Dendritic cell treated with granulocyte-macrophage colony-stimulating factor and Interleukin-4, amounts not matched to agents 40 ng/mL and 50 ng/mL, for 4 days (primary cell): ENCODE data around the gene FGA.

Source experiments
- H3K27ac Mint-ChIP-seq: one replicate; pipeline ENCODE4 v1.8.0; 2022; ENCODE audit warnings: mild to moderate bottlenecking, mixed read lengths
- H3K27me3 Mint-ChIP-seq: one replicate; pipeline ENCODE4 v1.8.0; 2022; ENCODE audit warnings: mild to moderate bottlenecking, mixed read lengths
- H3K36me3 Mint-ChIP-seq: one replicate; pipeline ENCODE4 v1.8.0; 2022; ENCODE audit warnings: low read depth, mixed read lengths
- H3K4me1 Mint-ChIP-seq: one replicate; pipeline ENCODE4 v1.8.0; 2022; ENCODE audit warnings: low read depth, mixed read lengths
- H3K4me3 Mint-ChIP-seq: one replicate; pipeline ENCODE4 v1.8.0; 2022; ENCODE audit warnings: mild to moderate bottlenecking, moderate library complexity, mixed read lengths
- H3K9me3 Mint-ChIP-seq: one replicate; pipeline ENCODE4 v1.8.0; 2022; ENCODE audit warnings: mixed read lengths
- intact Hi-C: fragments of 100-400 bp; cut with micrococcal nuclease; formaldehyde crosslinking; loops from one replicate; pipeline ENCODE4 v1.15.0; 2022

The FGA gene

DNA sequence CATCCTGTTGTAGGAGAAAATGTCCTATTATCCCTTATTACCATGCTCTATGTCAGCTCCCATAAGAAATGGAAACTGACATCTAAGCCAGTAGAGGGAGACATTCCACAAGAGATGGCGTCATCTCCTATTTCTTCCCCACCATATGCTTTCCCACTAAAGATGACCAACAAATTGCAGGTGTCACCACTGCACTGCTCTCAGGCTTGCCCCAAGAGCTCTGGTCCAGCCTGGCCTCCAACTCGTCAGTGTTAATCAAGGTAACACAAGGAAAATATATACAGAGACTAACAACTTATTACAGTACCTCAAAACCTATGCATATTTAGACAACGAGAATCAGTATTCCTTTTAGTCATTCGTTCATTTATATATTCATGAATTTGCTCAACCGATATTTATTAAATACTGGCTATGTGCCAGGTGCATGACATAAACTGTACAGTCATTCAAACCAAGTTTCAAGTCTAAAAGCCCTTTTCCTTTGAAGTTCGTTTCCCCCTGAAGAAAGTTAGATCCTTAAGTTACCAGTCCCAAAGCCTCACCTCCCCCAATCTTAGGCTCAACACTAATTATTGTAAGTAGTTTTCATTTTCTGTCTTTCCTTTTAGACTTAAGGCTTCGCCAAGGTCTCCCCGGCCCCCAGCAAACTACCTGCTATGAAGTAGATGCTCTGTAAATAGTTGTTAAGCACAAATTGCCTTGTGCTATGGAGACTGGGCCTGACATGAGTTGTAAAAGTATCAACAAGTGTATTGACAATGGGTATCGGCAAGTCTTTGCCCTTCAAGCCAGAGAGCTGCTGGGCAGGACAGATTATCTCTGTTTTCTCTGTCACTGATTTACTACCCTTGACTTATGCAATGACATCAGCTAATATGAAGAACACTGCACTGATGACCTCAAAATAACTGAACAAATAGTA, 30.8 kb downstream of the FGA start:
- no peak overlapping the region for H3K4me3 Mint-ChIP-seq
- intact Hi-C loops, result loop anchor here (10.0 kb wide), 2 partner anchors 215 to 1225 kb away; no protein-coding TSS in a partner anchor
- H3K27ac Mint-ChIP-seq, result no peak overlapping the region
- H3K9me3 Mint-ChIP-seq, result peaks cover 9% of the 10 kb centered on the region
- no peaks in the 10 kb centered on the region for H3K36me3 Mint-ChIP-seq
- no peaks in the 10 kb centered on the region for H3K27me3 Mint-ChIP-seq
- no peaks in the 10 kb centered on the region for H3K4me1 Mint-ChIP-seq

DNA sequence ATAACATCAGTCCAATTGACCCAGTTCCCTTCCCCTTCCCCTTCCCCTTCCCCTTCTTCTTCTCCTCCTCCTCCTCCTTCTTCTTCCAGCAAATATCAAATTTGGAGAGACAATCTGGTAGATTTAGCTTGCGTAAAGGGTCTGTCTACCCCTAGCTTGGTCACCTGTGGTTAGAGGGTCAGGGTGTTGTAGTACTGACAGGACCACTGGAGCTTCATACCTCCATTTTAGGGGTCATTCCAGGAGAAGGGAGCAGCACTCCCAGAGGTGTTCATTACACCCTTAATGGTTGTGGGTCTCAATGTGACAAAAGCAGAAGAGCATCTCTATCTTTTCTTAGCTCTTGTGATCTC, 31.4 kb downstream of the FGA start:
- no peaks in the 10 kb centered on the region for H3K36me3 Mint-ChIP-seq
- no peak overlapping the region for H3K4me3 Mint-ChIP-seq
- H3K27ac Mint-ChIP-seq, result no peak overlapping the region
- H3K4me1 Mint-ChIP-seq, result no peaks in the 10 kb centered on the region
- intact Hi-C loops, result loop anchor here (10.0 kb wide), 2 partner anchors 216 to 1226 kb away; no protein-coding TSS in a partner anchor
- peaks cover 9% of the 10 kb centered on the region for H3K9me3 Mint-ChIP-seq
- no peaks in the 10 kb centered on the region for H3K27me3 Mint-ChIP-seq

DNA sequence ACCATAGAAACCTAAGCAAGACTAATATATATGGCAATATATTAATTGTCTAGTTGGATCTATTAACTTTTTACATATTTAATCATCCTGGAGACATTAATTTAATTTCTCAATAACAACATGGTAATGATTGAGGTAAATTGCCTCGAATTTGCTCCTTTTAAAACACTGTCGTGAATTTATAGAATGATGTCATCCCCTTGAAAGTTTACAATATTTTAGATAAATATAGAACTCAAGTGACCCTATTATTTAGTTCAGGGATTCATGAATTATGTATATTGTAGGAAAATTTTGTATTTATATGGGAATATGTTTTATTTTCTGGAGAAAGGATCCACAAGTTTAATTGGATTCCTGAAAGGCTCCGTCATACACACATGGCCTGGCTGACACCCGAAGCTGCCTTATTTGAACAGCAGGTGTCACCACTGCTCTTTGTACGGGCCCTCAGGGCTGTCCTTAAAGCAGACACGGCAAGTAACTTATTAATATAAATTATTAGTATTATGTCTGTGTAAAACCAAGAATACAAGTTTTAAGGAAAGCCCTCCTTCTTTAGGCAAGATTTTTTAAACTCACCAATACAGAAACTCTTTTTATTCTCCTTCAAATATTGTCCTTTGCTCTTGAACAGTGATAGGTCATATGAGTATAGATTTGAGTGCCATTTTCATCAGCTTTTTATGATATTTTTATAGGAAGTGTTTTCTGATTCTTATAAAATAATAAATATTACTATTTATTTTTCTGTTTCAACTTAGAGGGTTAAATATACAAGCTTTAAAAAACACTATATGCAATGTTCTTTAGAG, 38.5 kb downstream of the FGA start:
- peaks cover 21% of the 10 kb centered on the region for H3K36me3 Mint-ChIP-seq
- H3K27me3 Mint-ChIP-seq, result no peaks in the 10 kb centered on the region
- peaks cover 14% of the 10 kb centered on the region for H3K4me1 Mint-ChIP-seq
- no peak overlapping the region for H3K27ac Mint-ChIP-seq
- H3K4me3 Mint-ChIP-seq, result no peak overlapping the region
- H3K9me3 Mint-ChIP-seq, result peaks cover 2% of the 10 kb centered on the region
- intact Hi-C loops, result loop anchor here (2.0 to 10.0 kb wide), 4 partner anchors 223 to 1233 kb away; no protein-coding TSS in a partner anchor

DNA sequence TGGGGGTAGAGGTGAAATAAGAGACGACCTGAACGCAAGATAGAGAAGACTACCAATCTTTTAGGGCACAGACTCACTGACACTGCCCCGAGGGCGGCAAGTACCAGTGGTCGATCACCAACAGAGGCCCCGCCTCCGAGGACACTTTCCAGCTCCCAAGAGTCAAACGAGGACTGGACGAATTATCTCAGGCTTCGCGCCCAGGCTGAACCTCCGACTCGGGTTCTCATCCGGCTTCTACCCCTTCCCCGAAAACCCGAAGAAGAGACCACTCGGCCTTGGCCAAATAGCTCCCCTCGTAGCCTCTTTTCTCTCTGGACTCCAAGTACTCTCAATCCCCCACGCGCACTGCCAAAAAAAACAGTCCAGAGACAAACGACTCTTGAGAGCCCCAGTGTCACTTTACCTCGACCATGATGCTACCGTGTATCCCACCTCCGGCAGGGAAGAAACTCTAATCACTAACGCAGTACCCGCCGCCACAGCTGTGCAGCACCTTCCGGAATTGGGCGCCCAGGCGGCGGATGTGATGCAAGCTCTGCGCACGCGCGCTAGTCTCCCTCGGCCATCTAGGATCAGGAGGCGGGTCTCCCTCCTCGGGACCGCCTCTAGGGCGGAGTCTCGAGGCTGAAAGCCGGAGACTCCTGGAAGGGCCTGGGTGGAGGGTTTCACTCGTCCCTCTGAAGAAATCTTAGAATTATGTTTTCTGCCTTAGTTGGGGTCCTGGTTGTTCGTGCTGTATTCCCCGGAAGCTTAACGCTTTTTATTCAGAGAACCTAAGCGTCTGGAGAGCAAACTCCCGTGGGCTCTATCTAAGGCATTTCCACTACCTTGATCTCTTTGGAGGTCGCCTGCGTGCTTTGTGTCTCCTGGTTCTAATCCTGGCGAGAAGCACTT, 40.4 kb downstream of the FGA start, which contains the start of gene PLRG1:
PLRG1 (minus strand) TSS at position 507 of the 897 bp plus-strand sequence; CDS start at position 415, 92 bp downstream.
- H3K36me3 Mint-ChIP-seq, result peaks cover 32% of the 10 kb centered on the region
- intact Hi-C loops, result loop anchor here (1.0 to 10.0 kb wide), 4 partner anchors 68 to 1235 kb away; no protein-coding TSS in a partner anchor
- H3K4me1 Mint-ChIP-seq, result peaks cover 14% of the 10 kb centered on the region
- H3K9me3 Mint-ChIP-seq, result no peaks in the 10 kb centered on the region
- H3K4me3 Mint-ChIP-seq, result peak within 1 kb of the TSS; percentile 100
- H3K27ac Mint-ChIP-seq, result peak within 1 kb of the TSS; percentile 92
- no peaks in the 10 kb centered on the region for H3K27me3 Mint-ChIP-seq

DNA sequence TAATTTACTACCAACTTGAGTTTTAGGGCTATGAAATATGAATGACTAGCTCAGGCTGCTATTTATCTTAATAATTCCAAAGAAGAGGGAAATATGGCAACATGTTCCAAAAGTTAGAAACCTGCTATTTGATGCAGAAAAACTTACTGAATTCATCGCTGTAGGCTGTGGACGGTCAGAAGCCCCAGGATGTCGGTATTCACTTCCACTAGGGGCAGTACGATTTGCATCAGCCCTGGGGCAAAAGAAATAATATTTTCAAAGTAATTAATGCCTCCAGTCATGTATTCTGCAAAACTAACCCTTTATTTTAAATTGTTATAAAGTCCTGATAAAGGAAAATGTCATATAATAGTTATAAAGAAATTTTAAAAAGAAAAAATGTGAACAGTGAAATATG, 44.9 kb downstream of the FGA start:
- intact Hi-C loops, result no loop called here
- no peaks in the 10 kb centered on the region for H3K9me3 Mint-ChIP-seq
- H3K4me1 Mint-ChIP-seq, result peaks cover 14% of the 10 kb centered on the region
- H3K27me3 Mint-ChIP-seq, result no peaks in the 10 kb centered on the region
- no peak overlapping the region for H3K4me3 Mint-ChIP-seq
- H3K36me3 Mint-ChIP-seq, result peaks cover 65% of the 10 kb centered on the region
- no peak overlapping the region for H3K27ac Mint-ChIP-seq

DNA sequence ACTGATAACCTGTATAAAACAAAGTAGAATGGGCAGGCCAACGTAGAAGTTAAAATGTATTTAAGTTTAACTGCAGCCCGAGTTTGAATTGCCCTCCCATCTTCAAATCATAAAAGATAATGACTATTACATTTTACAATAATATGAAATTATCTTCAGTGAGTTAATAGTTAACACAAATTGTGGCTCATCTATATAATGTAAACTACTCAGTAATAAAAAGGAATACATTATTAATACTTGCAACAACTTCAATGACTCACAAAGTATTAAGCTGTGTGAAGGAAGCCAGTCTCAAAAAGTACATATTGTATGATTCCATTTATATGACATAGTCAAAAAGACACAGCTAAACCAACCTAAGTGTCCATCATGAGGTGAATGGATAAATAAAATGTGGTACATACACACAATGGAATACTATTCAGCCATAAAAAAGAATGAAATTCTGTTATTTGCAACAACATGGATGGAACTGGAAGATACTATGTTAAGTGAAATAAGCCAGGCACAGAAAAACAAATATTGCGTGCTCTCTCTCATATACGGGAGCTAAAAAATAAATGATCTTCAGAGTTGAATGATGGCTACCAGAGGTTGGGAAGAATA, 48.2 kb downstream of the FGA start:
- no peak overlapping the region for H3K27ac Mint-ChIP-seq

More for the DNA sequence above, 48.2 kb downstream of the FGA start:
- Mint-ChIP-seq H3K36me3 (peaks cover 70% of the 10 kb centered on the region), H3K27me3 (no peaks in the 10 kb centered on the region), H3K9me3 (no peaks in the 10 kb centered on the region), H3K4me3 (no peak overlapping the region), H3K4me1 (peaks cover 5% of the 10 kb centered on the region)
- intact Hi-C loops, result no loop called here
